IPS-18c (cell line): ENCODE data around the gene LTBP1.

Experiments
- H3K4me3 ChIP-seq: 2 replicates; pipeline ENCODE4 v1.7.0; 2013; ENCODE audit warnings: low read depth, mild to moderate bottlenecking, low read length, moderate library complexity; ENCODE audit not compliant: insufficient read depth
- H3K9me3 ChIP-seq: one replicate; pipeline ENCODE4 v1.6.1; 2013; ENCODE audit warnings: mild to moderate bottlenecking, low read length, moderate library complexity; ENCODE audit not compliant: control insufficient read depth, insufficient read depth

The LTBP1 gene

DNA sequence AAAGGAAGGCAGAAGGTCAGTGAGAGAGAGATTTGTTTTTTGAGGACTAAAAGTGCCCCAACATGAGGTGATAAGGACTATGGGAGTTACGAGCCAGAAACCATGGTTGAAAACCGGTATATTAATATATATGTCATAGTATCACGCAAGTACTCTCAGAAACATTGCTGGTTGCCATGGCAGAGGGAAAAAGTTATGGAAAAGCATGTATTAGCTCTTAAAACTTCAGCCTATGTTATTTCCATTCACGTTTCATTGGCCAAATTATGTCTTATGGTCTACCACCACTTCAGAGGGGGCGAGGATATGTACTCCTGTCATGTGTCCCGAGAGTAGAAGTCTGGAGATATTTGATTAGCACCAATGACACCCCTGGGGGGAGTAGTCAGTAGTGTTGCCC lies 125.9 kb downstream of the LTBP1 start:
- Histone ChIP-seq H3K4me3 (no peak overlapping the region), H3K9me3 (no peaks in the 10 kb centered on the region)

DNA sequence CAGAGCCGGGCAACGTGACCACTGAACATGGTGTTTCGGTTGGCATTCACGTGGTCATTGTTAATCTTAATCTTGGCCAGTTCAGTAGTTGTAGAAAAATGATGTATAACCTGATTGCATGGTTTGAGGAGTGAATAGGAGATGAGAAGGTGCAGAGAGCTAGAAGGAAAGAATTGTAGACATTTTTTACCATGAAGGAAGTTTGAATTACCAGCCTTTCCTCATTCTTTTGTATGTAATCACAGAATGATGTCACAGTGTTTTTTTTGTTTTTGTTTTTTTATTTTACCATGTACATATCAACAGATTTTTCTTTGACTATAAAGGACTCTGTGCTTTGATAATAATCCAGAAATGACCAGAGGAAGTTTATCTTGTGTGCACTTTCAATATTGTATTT lies 126.3 kb downstream of the LTBP1 start:
- Histone ChIP-seq H3K4me3 (no peak overlapping the region), H3K9me3 (no peaks in the 10 kb centered on the region)

DNA sequence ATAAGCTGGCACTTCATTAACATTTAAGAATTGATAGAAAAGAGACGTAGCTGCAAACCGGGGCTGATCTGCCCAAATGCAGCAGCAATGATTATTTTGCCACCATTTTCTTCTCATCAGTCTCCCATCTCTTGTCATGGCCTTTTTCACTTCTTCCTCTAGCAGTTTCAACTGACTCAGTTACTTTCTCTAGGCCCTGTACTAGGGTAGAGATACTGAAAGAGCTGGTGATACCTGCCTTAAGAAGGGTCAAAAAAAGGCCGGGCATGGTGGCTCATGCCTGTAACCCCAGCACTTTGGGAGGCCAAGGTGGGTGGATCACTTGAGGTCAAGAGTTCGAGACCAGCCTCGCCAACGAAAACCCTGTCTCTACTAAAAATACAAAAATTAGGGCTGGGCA lies 127.4 kb downstream of the LTBP1 start:
- no peak overlapping the region for H3K4me3 ChIP-seq
- H3K9me3 ChIP-seq: no peaks in the 10 kb centered on the region

DNA sequence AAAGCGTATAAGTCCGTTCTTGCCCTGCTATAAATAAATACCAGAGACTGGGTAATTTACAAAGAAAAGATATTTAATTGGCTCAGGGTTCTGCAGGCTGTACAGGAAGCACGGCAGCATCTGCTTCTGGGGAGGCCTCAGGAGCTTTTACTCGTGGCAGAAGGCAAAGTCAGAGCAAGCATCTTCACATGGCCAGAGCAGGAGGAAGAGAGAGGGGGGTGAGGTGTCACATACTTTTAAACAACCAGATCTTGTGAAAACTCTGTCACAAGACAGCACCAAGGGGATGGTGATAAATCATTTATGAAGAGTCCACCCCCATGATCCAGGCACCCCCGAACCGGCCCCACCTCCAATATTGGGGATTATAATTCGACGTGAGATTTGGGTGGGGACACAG lies 130.6 kb downstream of the LTBP1 start:
- H3K4me3 ChIP-seq: no peak overlapping the region

DNA sequence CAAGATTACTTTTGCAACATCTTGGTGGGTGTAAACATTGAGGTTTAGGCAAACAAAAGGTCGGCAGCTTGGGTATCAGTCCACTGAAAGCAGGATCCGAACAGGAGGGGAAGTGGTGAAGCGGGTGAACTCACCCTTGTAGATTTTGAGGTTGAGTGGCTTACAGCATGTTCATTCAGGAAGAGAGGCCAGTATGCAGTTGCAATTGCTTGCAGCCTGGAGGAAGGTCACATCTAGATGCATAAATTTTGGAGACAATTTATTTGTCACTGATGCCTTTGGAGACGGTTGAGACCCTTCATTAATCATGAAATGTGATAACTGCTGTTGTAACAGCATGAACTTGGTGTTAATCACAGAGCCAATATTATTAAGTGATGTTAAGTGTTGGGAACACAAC lies 131.1 kb downstream of the LTBP1 start:
- H3K9me3 ChIP-seq: no peaks in the 10 kb centered on the region
- no peak overlapping the region for H3K4me3 ChIP-seq

More for the DNA sequence above, 130.6 kb downstream of the LTBP1 start:
- no peaks in the 10 kb centered on the region for H3K9me3 ChIP-seq

DNA sequence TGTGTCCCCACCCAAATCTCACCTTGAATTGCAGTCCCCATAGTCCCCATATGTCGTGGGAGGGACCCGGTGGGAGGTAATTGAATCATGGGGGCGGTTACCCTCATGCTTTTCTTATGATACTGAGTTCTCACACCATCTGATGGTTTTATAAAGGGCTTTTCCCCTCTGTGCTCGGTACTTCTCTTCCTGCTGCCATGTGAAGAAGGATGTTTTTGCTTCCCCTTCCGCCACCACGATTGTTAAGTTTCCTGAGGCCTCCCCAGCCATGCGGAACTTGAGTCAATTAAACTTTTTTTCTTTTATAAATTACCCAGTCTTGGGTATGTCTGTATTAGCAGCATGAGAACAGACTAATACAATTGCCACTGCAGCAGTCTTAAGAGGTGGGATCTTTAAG lies 134.9 kb downstream of the LTBP1 start:
- no peak overlapping the region for H3K4me3 ChIP-seq
- no peaks in the 10 kb centered on the region for H3K9me3 ChIP-seq

DNA sequence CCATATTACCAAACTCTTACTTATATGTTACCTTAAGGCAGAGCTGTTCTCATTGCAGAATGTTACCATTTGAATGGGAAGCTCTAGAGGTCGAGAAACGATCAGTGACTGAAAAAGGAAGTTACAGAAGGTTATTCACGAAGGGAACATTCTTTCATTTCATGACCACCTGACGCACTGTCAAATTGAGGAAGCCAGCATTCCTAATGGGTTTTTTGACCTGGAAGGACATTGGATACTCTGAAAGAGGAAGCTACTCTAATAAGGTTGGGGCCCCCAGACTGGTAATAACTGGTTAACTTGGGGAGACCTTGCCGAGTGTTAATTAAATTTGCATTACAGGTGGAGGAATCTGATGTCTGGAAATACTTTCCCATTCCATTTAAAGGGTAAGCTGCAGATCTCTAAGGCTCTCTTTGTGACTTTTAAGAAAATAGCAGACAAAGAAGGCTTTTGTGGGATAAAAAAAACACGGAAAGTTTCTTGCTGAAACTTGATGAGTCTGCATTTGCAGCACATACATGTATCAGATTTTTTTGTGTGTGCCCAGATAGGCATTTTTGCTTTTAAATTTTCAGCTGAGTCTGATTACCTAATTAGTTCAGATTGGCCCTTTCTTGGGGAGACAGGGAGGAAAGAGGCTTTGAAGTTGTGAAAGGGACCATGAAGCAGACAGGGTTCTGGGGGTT lies 137.1 kb downstream of the LTBP1 start:
- no peak overlapping the region for H3K4me3 ChIP-seq
- no peaks in the 10 kb centered on the region for H3K9me3 ChIP-seq

DNA sequence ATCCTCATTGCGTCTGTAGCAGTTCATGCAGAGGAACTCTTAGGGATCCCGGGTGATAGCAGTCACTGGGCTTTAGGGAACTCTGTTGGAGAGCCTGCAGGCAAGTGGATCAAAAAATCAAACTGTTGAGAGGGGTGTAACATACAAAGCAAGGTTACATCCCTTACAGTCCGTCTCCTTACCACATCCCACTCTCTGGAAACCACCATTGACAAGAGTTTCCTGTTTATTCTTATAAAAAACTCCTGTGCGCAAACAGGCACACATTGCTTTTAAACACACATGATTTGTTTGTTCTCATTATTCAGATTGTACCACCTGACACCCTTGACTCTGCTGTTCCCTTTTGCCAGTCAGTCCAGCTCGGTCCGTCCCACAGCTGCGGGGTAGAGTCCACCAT lies 137.7 kb downstream of the LTBP1 start:
- no peaks in the 10 kb centered on the region for H3K9me3 ChIP-seq
- H3K4me3 ChIP-seq: no peak overlapping the region

DNA sequence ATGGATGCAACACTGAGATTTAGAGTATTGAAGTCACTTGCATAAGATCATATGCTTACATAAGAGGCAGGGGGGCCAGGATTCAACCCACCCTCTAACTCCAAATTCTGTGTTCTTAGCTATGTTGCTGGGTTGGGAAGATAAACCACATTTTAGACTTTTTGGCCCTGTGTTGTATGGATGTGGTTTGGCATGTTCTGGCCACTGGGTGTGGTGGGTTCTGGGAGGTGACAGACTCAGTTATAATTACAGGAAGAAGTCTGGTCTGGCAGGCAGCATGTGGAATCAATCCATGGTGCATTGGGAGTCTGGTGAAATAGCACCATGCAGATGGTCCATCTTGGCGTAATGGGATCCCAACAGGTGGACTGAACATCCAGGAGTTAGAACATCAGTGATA lies 138.9 kb downstream of the LTBP1 start:
- no peaks in the 10 kb centered on the region for H3K9me3 ChIP-seq
- no peak overlapping the region for H3K4me3 ChIP-seq

DNA sequence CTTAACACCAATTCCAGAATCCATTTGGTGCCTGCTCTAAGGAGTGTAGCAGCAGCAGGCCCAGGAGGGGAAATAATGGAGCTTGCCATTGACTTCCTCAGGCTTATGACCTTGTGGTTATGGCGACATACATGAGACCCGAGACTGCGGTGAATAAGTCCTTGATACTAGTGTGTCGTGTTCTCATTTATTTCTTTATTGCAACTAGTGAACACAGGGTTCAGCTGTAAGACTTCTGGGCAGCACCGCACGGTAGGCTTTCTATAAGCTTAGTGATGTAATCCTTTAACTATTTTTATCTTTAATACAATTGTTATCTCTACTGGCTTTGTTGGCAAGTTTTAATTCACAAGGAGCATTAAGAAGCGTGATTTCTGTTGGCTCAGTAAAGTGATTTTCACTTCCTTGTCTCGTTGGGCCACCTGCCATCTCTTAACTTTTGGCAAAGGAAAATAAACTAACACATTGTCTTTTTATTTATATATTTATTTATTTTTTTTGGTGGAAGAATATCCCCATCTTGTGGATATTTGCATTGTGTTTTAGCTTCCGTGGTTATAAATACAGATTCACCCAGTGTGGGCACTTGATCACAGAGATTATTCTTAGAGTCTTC lies 139.8 kb downstream of the LTBP1 start:
- Histone ChIP-seq H3K4me3 (no peak overlapping the region), H3K9me3 (no peaks in the 10 kb centered on the region)

DNA sequence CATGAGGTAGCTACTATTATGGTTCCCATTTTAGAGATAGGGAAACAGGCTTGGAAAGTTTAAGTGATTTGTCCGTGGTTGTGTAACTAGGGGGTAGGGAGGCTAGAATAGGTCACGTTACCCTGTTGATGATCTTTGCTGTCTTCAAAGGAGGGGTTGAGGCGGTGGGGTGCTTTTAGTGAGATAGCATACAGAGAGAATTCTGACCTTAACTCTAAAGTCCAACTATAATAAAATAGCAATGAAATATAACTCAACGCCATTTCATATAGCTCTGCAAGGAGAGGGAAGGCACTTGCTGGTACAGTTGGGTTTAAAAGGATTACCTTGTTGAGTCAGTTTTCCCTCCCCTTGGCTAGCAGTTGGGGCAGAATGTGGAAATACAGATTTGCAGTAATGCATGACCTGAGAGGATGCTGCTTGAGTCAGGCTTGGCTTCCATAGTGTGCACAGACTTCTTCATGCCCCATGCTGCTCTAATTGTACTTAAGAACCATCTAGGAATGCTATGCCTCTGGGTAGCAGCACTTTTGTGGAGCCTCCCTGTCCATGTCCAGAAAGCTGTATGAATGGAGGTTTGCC lies 143.9 kb downstream of the LTBP1 start:
- no peaks in the 10 kb centered on the region for H3K9me3 ChIP-seq
- no peak overlapping the region for H3K4me3 ChIP-seq

DNA sequence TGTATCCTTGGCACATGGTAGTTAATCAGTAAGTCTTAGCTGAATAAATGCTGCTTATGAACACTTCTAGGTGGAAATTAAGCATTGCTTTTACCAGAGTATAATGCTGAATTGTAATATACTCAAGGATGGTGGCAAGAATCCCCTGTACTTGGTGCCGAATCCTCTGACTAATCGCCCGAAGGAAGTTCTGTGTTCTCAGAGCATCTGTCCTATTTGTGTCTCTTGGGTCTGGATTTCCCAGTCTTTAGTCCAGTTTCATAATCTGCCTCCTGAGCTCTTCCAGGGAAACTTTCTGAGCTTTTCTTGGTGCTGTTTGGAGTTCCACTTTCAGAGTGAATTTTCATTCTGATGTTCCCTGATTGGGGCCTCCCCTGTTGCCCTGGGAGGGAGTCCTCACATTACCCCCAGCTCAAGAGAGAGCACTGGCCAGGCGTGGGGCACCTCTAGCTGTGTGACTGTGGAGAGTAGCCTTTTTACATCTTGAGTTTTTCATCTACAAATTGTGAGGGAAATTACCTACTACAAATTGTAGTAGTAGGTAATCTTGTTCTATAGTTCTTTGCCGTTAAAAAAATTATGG lies 144.9 kb downstream of the LTBP1 start:
- H3K4me3 ChIP-seq: no peak overlapping the region
- H3K9me3 ChIP-seq: no peaks in the 10 kb centered on the region

DNA sequence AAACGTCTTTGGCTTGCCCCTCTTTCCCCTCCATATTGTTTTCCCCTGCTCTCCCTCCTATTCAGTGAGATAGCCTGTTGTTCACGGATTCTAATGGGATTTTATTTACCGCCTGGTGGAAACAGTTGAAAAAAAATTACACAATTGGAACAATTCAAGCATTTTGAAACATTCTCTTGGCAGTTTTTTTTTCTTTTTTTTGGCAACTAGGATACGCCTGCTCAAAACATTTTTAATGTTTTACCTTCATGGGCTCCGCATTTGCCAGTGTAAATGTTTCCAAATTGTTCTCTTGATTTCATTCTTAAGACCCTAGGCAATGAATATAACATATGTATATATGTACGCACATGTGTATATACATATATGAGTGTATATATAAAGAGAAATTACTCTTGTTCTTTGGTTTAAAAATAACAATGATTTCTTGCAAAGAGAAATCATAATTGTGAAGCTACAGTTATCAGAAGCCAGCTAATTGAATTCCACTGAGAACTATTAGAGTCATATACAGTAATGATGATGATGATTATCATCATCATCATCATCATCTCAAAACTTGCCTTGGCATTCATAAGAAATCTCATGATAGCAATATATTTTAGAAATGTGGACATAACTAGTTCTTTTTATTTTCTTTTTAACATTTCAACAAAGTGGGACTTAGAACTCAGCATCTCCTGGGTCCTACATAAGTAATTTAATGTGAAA lies 146.7 kb downstream of the LTBP1 start:
- no peak overlapping the region for H3K4me3 ChIP-seq
- no peaks in the 10 kb centered on the region for H3K9me3 ChIP-seq

DNA sequence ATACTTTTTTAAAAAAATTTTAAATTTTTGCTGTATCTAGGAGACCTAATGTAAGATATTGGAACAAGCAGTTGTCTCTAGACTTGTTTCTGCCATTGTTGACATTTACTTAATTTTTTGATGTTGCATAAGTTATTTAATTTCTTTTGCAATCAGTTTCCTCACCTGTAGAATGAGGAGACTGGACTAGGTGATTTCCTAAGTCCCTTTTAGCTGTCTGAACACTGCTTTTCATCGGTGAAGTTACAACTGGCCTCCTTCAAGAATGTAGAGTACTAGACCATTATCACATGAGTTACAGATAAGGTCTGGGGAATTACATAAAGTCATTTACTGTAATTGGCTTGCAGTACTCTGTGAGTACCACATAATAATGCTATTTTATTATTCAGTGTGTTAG lies 147.6 kb downstream of the LTBP1 start:
- no peaks in the 10 kb centered on the region for H3K9me3 ChIP-seq

DNA sequence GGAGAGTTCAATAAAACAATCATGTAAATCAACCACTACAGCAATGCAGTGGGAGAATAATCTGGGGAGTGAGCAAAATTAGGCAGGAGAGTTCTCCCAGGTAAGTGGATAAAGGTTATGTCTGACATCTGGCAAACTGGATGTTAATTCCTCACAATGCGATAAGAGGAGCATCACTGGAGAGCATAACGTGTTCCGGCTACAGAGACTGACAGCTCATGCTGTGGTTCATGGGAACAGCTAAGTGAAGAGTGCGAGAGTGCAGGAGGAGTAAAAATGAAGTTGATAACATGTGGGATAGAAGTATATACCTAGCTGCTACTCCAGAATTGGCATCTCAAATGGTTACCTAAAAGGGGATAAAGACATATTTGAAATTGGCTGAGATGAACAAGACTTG lies 153.2 kb downstream of the LTBP1 start:
- Histone ChIP-seq H3K4me3 (no peak overlapping the region), H3K9me3 (no peaks in the 10 kb centered on the region)

More for the DNA sequence above, 147.6 kb downstream of the LTBP1 start:
- no peak overlapping the region for H3K4me3 ChIP-seq

DNA sequence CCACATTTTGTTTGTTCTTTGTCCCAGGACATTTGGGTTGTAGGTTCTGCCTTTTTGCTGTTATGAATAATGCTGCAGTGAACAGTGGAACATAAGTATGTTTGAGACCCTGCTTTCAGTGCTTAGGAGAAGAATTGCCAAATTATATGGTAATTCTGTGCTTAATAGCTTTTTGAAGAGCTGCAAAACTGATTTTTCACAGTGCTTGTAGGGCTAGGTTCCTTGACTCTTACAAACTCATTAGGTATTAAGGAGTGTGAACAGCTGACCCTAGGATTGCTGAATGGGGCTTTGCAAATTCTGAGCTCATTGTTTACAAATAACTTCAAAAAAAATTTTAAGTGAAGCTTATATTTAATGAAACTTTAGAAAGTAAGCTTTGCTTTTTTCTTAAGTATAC lies 154.2 kb downstream of the LTBP1 start:
- Histone ChIP-seq H3K9me3 (no peaks in the 10 kb centered on the region), H3K4me3 (no peak overlapping the region)

DNA sequence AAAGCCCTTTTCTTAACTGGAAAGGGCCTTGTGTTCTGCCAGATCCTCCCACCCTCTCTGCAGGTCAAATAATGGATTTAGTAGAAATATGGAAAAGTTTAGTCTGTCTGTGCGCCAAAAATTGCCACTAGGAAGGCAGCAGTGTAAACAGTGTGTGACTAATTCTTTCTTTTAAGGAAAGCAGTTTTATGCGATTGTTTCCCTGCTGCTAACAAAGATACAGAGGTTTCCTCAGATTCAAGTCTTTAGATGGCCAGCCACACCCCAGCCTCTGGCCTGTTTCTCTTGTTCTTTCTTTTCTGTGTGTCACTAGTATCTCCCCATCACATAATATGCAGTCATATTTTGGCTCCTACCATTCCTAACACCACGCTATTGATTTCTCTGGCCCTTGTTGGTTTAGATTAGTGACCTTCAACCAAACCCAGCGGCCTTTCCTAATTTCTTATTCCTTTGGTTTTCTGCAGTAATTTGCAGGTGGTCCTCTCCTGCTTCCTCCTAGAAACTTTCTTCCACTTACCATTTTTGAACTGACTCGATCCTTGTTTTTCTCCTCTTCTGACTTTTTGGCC lies 157.4 kb downstream of the LTBP1 start:
- no peak overlapping the region for H3K4me3 ChIP-seq

More for the DNA sequence above, 157.4 kb downstream of the LTBP1 start:
- H3K9me3 ChIP-seq: no peaks in the 10 kb centered on the region
